CD4-positive, alpha-beta T cell treated with Interleukin-12 subunit alpha and Interleukin-12 subunit beta, for 1 hour (primary cell): ENCODE measurements around the gene EPHA2.
"Not testable (repeated sequence)": the region's sequence is repeated elsewhere in the genome, so short reads cannot be mapped to it uniquely, and the experiment has no call there.

Source experiments
- DNase-seq: peaks from one replicate; pipeline ENCODE4 v3.0.0-alpha.2; 2020

Gene EPHA2

GRCh38 chr1:16117369-16117768, 38.5 kb downstream of the EPHA2 start:
- no peak for DNase-seq

- no peak for DNase-seq
These were observed 39.2 kb downstream of the EPHA2 start for GRCh38 chr1:16116625-16117024.

- DNase-seq, result no peak
These were observed 39.9 kb downstream of the EPHA2 start for GRCh38 chr1:16116002-16116401.

- DNase-seq, result no peak
These were observed 40.3 kb downstream of the EPHA2 start for GRCh38 chr1:16115468-16115983.

GRCh38 chr1:16114527-16115467, 41.1 kb downstream of the EPHA2 start:
- no peak for DNase-seq

- no peak for DNase-seq
These were observed 43.0 kb downstream of the EPHA2 start for GRCh38 chr1:16112596-16113555.

GRCh38 chr1:16111771-16112595, 43.9 kb downstream of the EPHA2 start:
- DNase-seq, result no peak

- no peak for DNase-seq
These were observed 45.0 kb downstream of the EPHA2 start for GRCh38 chr1:16110884-16111283.

GRCh38 chr1:16110456-16110855, 45.4 kb downstream of the EPHA2 start:
- DNase-seq, result no peak

- no peak for DNase-seq
These were observed 46.3 kb downstream of the EPHA2 start for GRCh38 chr1:16109571-16109970.

- DNase-seq, result not testable (repeated sequence)
These were observed 48.8 kb downstream of the EPHA2 start for GRCh38 chr1:16107039-16107438.

- no peak for DNase-seq
These were observed 54.2 kb downstream of the EPHA2 start for GRCh38 chr1:16101623-16102022.

GRCh38 chr1:16099412-16099811, 56.5 kb downstream of the EPHA2 start:
- no peak for DNase-seq

GRCh38 chr1:16095447-16095846, 60.4 kb downstream of the EPHA2 start:
- no peak for DNase-seq

- no peak for DNase-seq
These were observed 61.3 kb downstream of the EPHA2 start for GRCh38 chr1:16094453-16095158.

GRCh38 chr1:16093611-16094010, 62.3 kb downstream of the EPHA2 start:
- no peak for DNase-seq

GRCh38 chr1:16092923-16093511, 62.9 kb downstream of the EPHA2 start:
- no peak for DNase-seq

- DNase-seq, result no peak
These were observed 63.6 kb downstream of the EPHA2 start for GRCh38 chr1:16092097-16092922.

GRCh38 chr1:16091296-16091695, 64.6 kb downstream of the EPHA2 start:
- DNase-seq, result no peak

GRCh38 chr1:16090076-16090826, 65.6 kb downstream of the EPHA2 start:
- DNase-seq, result no peak
